Measurements from ENCODE around the gene HS3ST3A1.

GRCh38 chr17:13510062-13510461, 91.7 kb downstream of the HS3ST3A1 start:
- TF ChIP-seq POLR2AphosphoS5 (IDR thresholded peaks at IDR 0.05; ENCODE audit: low read depth, low read length) (no peak), POLR2A (IDR thresholded peaks at IDR 0.05; ENCODE audit: low read depth, low read length) (no peak), TAF1 (IDR thresholded peaks at IDR 0.05; ENCODE audit: low read depth, low read length) (no peak), POU2F2 (IDR thresholded peaks at IDR 0.05; ENCODE audit: low read depth, low read length) (no peak), PAX5 (IDR thresholded peaks at IDR 0.05; ENCODE audit: insufficient read depth, low read length, severe bottlenecking) (no peak)

Data from GM12891 (cell line).